PC-9 (cell line): ENCODE results near the gene NECTIN1. TPM values are rescaled to one million over a fixed set of nuclear protein-coding genes. Genes with fewer than 3 reads are reported as not detected.

Experiments used
- BruUV-seq: library from RNA; stranded (reverse); fragments of 400-500 nt; replicated peaks from 2 replicates; lab custom pipeline; 2021; lab: Mats Ljungman, UMichigan
- CTCF ChIA-PET: fragments of 300-600 bp; sonication (Branson Sonifier 250); formaldehyde crosslinking; loops from one replicate; lab custom pipeline; 2022; ENCODE audit warnings: antibody characterized with exemption; lab: Charles Lee
- POLR2A ChIA-PET: fragments of 300-600 bp; sonication (Branson Sonifier 250); formaldehyde crosslinking; loops from one replicate; lab custom pipeline; 2022; ENCODE audit warnings: antibody characterized with exemption; ENCODE audit not compliant: unreplicated experiment; lab: Charles Lee
- DNase-seq, 2 experiments: peaks; one replicate each; pipeline versions ENCODE4 v3.0.0 to v3.0.0-alpha.2; 2015 to 2022; ENCODE audit warnings: mixed read lengths in 1 of 2
- H2AFZ ChIP-seq: fragments of 200-600 bp; sonication (generic); 2 replicates; pipeline ENCODE4 v1.8.1; 2017; ENCODE audit warnings: antibody characterized with exemption
- H3F3A ChIP-seq: fragments of 200-600 bp; sonication (generic); 2 replicates; pipeline ENCODE4 v1.8.1; 2017; ENCODE audit warnings: antibody characterized with exemption, mild to moderate bottlenecking, low read depth; ENCODE audit not compliant: insufficient read depth
- H3K27ac ChIP-seq: fragments of 200-600 bp; sonication (generic); 2 replicates; pipeline ENCODE4 v1.6.1; 2016; ENCODE audit warnings: mixed run types
- H3K27me3 ChIP-seq: fragments of 200-600 bp; sonication (generic); 2 replicates; pipeline ENCODE4 v1.6.1; 2016; ENCODE audit warnings: low read depth, mixed run types; ENCODE audit not compliant: insufficient read depth
- H3K36me3 ChIP-seq: fragments of 200-600 bp; sonication (generic); 2 replicates; pipeline ENCODE4 v1.6.1; 2016; ENCODE audit warnings: low read depth, mixed run types
- H3K4me1 ChIP-seq: fragments of 200-600 bp; sonication (generic); replicated peaks from 2 replicates; pipeline ENCODE4 v1.6.1; 2016; ENCODE audit warnings: mixed run types; ENCODE audit not compliant: insufficient read depth
- H3K4me2 ChIP-seq: fragments of 200-600 bp; sonication (generic); 2 replicates; pipeline ENCODE4 v1.6.1; 2017; ENCODE audit warnings: mixed run types
- H3K4me3 ChIP-seq: fragments of 200-600 bp; sonication (generic); 2 replicates; pipeline ENCODE4 v1.6.1; 2016; ENCODE audit warnings: mixed run types
- H3K79me2 ChIP-seq: fragments of 200-600 bp; sonication (generic); 2 replicates; pipeline ENCODE4 v1.6.1; 2017; ENCODE audit warnings: low read depth, mixed run types
- H3K9me2 ChIP-seq: fragments of 200-600 bp; sonication (generic); 2 replicates; pipeline ENCODE4 v1.8.1; 2017; ENCODE audit warnings: mild to moderate bottlenecking; ENCODE audit not compliant: insufficient read depth
- H3K9me3 ChIP-seq: fragments of 200-600 bp; sonication (generic); 2 replicates; pipeline ENCODE4 v1.8.1; 2016; ENCODE audit warnings: low read depth; ENCODE audit not compliant: insufficient read depth
- H4K20me1 ChIP-seq: fragments of 200-600 bp; sonication (generic); 2 replicates; pipeline ENCODE4 v1.8.1; 2017; ENCODE audit not compliant: insufficient read depth
- CTCF ChIP-seq: fragments of 200-600 bp; sonication (generic); conservative IDR thresholded peaks from 2 replicates; pipeline ENCODE4 v1.6.1; 2017; ENCODE audit warnings: mixed run types, antibody characterized with exemption, mild to moderate bottlenecking, moderate library complexity
- EZH2 ChIP-seq: fragments of 200-600 bp; sonication (generic); IDR thresholded peaks from 2 replicates; pipeline ENCODE4 v1.8.0; 2017; ENCODE audit warnings: antibody characterized with exemption, low read depth
- intact Hi-C: fragments of 100-400 bp; cut with micrococcal nuclease; formaldehyde crosslinking; loops from one replicate; pipeline ENCODE4 v1.10.0; 2022; ENCODE audit not compliant: unreplicated experiment
- total RNA-seq: library from RNA; stranded (reverse); gene quantifications from 2 replicates; pipeline ENCODE4 v1.2.3, GENCODE V29; 2021

The NECTIN1 gene
- total RNA-seq, 1 experiment from 2014 or later: 17.6 TPM

DNA sequence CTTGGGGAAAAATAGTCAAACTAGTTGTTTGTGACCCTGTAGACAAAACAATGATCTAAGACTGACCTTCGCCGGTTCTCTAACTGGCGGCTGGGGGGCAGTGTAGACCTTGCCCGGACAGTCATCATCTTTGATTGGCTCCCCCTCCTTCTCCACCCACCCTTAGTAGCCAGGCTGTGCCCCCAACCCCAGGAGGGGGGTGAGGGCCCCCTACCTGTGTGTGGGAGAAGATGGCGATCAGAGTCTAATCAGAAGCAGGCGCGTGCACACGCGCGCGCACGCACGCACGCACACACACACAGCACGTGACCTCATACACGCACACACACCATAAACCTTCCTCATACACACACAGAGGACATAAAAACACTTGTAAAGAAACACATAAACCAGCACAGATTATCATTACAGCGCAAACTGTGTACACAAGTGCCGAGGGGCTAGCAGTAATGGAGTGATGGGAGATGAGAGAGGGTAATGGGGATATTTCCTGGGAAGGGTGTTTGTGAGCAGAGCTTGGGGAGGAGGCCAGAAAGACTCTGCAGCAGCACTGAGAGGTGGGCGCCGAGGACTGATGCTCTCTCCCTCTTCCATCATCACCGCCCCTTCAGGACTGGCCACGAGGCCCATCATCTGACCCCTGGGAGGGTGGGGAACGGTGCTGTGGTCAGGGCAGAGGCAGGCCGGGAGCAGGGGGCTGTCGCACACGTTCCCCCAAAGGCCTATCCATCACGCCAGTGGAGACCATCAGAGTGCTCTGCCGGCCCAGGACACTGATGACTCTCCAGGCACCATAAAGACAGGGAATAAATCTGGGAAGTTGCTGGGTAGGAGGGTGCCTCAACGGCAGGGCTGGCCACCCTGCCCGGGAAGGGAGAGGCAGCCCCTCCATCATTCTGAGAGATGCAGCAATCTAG, 12.2 kb downstream of the NECTIN1 start:
- DNase-seq: no peak
- ChIA-PET POLR2A (no interaction called here), CTCF (no interaction called here)
- H3K27me3 ChIP-seq: no peaks in the 10 kb centered on the region
- H3K4me2 ChIP-seq: no peak overlapping the region
- peaks cover 17% of the 10 kb centered on the region; the same call in 1 of the 2 replicates for H3K4me1 ChIP-seq
- intact Hi-C loops: no loop called here
- TF ChIP-seq EZH2 (no peak), CTCF (no peak)
- no peak overlapping the region for H2AFZ ChIP-seq
- H3F3A ChIP-seq: no peaks in the 10 kb centered on the region
- no peaks in the 10 kb centered on the region for H3K9me2 ChIP-seq
- H3K9me3 ChIP-seq: no peaks in the 10 kb centered on the region
- no peak overlapping the region for H3K4me3 ChIP-seq
- peaks cover 10% of the 10 kb centered on the region for H3K79me2 ChIP-seq
- H3K36me3 ChIP-seq: no peaks in the 10 kb centered on the region
- no peak overlapping the region for H3K27ac ChIP-seq
- no TSS peak for BruUV-seq
- H4K20me1 ChIP-seq: peaks cover 17% of the 10 kb centered on the region; the same call in 1 of the 2 replicates

DNA sequence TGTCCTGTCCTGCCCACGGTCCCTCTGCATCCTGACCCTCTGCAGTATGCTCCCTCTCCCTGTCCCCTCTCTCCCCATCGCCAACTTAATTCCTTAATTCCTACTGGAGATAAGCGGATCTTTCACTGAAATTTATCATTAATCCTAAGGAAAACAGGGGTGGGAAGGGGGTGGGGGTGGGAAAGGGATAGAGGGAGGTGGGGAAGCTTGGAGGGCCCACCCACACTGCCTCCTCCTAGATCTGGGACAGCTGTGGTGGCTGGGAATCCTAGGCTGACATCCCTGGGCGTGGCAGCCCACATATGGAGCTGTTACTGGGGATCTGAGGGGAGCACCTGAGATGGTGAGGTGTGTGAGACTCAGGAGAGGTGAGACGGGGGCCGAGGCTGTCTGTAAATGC, 14.4 kb downstream of the NECTIN1 start:
- peaks cover 9% of the 10 kb centered on the region for H3K79me2 ChIP-seq
- H3K4me2 ChIP-seq: no peak overlapping the region
- POLR2A ChIA-PET: interaction anchor here (0.5 kb wide), 1 partner anchor 329 kb away, joined by 8 read pairs; no protein-coding TSS in a partner anchor
- no peak overlapping the region for H2AFZ ChIP-seq
- no TSS peak for BruUV-seq
- H3K9me3 ChIP-seq: no peaks in the 10 kb centered on the region
- DNase-seq: no peak
- no peak overlapping the region for H3K4me3 ChIP-seq
- no peaks in the 10 kb centered on the region for H3K36me3 ChIP-seq
- H4K20me1 ChIP-seq: peaks cover 17% of the 10 kb centered on the region; the same call in 1 of the 2 replicates
- H3K9me2 ChIP-seq: no peaks in the 10 kb centered on the region
- H3F3A ChIP-seq: no peaks in the 10 kb centered on the region
- TF ChIP-seq CTCF (no peak), EZH2 (no peak)
- H3K27me3 ChIP-seq: no peaks in the 10 kb centered on the region
- H3K4me1 ChIP-seq: peaks cover 9% of the 10 kb centered on the region; the same call in 1 of the 2 replicates
- CTCF ChIA-PET: no interaction called here
- no peak overlapping the region for H3K27ac ChIP-seq
- intact Hi-C loops: no loop called here

- Histone ChIP-seq H4K20me1 (peaks cover 15% of the 10 kb centered on the region; the same call in 1 of the 2 replicates), H3K9me3 (no peaks in the 10 kb centered on the region), H3K27ac (no peak overlapping the region), H3K27me3 (no peaks in the 10 kb centered on the region), H2AFZ (no peak overlapping the region), H3K4me1 (peaks cover 9% of the 10 kb centered on the region; the same call in 1 of the 2 replicates), H3K36me3 (no peaks in the 10 kb centered on the region), H3K4me2 (no peak overlapping the region), H3K4me3 (no peak overlapping the region), H3K79me2 (peaks cover 9% of the 10 kb centered on the region), H3K9me2 (no peaks in the 10 kb centered on the region), H3F3A (no peaks in the 10 kb centered on the region)
- TF ChIP-seq CTCF (no peak), EZH2 (no peak)
- intact Hi-C loops: no loop called here
- BruUV-seq: no TSS peak
- DNase-seq: no peak
- ChIA-PET POLR2A (no interaction called here), CTCF (no interaction called here)
Measured at GRCh38 chr11:119714189-119714588, 14.8 kb downstream of the NECTIN1 start.
